Tibial nerve (tissue), 4 donors: ENCODE measurements around the gene TSPAN6. TPM values are rescaled to one million over a fixed set of nuclear protein-coding genes. Genes with fewer than 3 reads are reported as not detected.
A peak's percentile ranks its signal among the peaks of the same experiment; 100 is the strongest.

ENCODE experiments used
- DNase-seq, 2 donors: peaks; one replicate each; pipeline ENCODE4 v3.0.0-alpha.2; 2019; ENCODE audit warnings: low spot score in 2 of 2
- H3K27ac ChIP-seq, 4 donors: fragments of 200-600 bp; sonication (generic) in 3 of 4; one replicate each; pipeline ENCODE4 v1.5.1; 2017 to 2019; ENCODE audit warnings: mild to moderate bottlenecking in 1 of 4
- H3K27me3 ChIP-seq, 2 donors: fragments of 200-600 bp; sonication (generic) in 1 of 2; one replicate each; pipeline versions ENCODE4 v1.5.1 to v1.6.0; 2017 to 2019
- H3K36me3 ChIP-seq, 3 donors: fragments of 200-600 bp; sonication (generic); one replicate each; pipeline ENCODE4 v1.5.1; 2018 to 2019
- H3K4me1 ChIP-seq, 4 donors: fragments of 200-600 bp; sonication (generic) in 3 of 4; one replicate each; pipeline ENCODE4 v1.5.1; 2017 to 2019
- H3K4me3 ChIP-seq, 4 donors: fragments of 200-600 bp; sonication (generic) in 3 of 4; one replicate each; pipeline ENCODE4 v1.5.1; 2017 to 2019; ENCODE audit warnings: mild to moderate bottlenecking in 1 of 4, moderate library complexity in 1 of 4
- H3K9me3 ChIP-seq, 4 donors: fragments of 200-600 bp; sonication (generic) in 3 of 4; one replicate each; pipeline ENCODE4 v1.5.1; 2017 to 2019
- EP300 ChIP-seq, 2 donors: sonication (generic); formaldehyde crosslinking; IDR thresholded peaks; one replicate each; pipeline ENCODE4 v1.6.1; 2017; ENCODE audit warnings: antibody characterized with exemption in 2 of 2, mild to moderate bottlenecking in 1 of 2
- POLR2A ChIP-seq, 2 donors: fragments of 450-650 bp; IDR thresholded peaks; one replicate each; pipeline ENCODE4 v1.6.1; 2017; ENCODE audit warnings: antibody characterized with exemption in 2 of 2, mild to moderate bottlenecking in 2 of 2, moderate library complexity in 2 of 2
- WGBS, 2 donors: methylation state at CpG; one replicate each; pipeline ENCODE4 v1.1.5; 2018; 5-methylcytosine and 5-hydroxymethylcytosine counted together
- total RNA-seq, 4 donors: library from RNA; depleted of rRNA; stranded (reverse); fragments of >200 nt; gene quantifications; one replicate each; pipeline ENCODE4 v1.1.0, GENCODE V29; 2016
- TF ChIP-seq, protein P1 (sequence below), 5 experiments: fragments of 200-600 bp in 3 of 5; fragments of 450-650 bp in 2 of 5; sonication (generic) in 3 of 5; IDR thresholded peaks; one replicate each; pipeline ENCODE4 v1.5.1; 2016 to 2019; ENCODE audit warnings: antibody characterized with exemption in 5 of 5, mild to moderate bottlenecking in 3 of 5, moderate library complexity in 2 of 5

TSPAN6 gene
- total RNA-seq, 4 donors from 2014 or later: 31.5 to 34.1 (median 32.5) TPM

DNA sequence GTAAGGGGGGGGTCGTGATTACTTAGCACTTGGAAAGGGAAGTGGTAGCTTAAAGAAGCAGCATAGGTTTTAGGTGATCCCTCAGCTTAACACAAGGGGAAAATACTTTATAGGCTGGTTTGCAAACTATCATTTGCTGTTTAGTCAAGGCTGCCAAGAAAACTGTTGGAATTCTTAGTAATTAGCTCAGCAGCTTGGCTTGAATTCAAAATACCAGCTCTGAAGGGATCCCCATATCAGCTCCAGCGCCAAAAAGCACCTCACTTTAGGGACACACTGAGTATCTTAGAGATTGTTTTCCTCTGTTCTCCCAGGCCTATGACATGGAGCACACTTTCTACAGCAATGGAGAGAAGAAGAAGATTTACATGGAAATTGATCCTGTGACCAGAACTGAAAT lies 43.0 kb downstream of the TSPAN6 start:
- TF ChIP-seq POLR2A (IDR thresholded peaks at IDR 0.05) (no peak), EP300 (IDR thresholded peaks at IDR 0.05) (no peak)
- TF ChIP-seq, protein P1, sequence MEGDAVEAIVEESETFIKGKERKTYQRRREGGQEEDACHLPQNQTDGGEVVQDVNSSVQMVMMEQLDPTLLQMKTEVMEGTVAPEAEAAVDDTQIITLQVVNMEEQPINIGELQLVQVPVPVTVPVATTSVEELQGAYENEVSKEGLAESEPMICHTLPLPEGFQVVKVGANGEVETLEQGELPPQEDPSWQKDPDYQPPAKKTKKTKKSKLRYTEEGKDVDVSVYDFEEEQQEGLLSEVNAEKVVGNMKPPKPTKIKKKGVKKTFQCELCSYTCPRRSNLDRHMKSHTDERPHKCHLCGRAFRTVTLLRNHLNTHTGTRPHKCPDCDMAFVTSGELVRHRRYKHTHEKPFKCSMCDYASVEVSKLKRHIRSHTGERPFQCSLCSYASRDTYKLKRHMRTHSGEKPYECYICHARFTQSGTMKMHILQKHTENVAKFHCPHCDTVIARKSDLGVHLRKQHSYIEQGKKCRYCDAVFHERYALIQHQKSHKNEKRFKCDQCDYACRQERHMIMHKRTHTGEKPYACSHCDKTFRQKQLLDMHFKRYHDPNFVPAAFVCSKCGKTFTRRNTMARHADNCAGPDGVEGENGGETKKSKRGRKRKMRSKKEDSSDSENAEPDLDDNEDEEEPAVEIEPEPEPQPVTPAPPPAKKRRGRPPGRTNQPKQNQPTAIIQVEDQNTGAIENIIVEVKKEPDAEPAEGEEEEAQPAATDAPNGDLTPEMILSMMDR (IDR thresholded peaks at IDR 0.05): no peak
- H3K36me3 ChIP-seq: no peaks in the 10 kb centered on the region
- peaks cover 0 to 38% of the 10 kb centered on the region in 2 donors for H3K27me3 ChIP-seq
- no peaks in the 10 kb centered on the region for H3K9me3 ChIP-seq
- peak overlapping the region in 1 of 4 donors; percentile 33 for H3K27ac ChIP-seq
- no peak overlapping the region for H3K4me3 ChIP-seq
- no peak for DNase-seq
- peaks cover 0 to 6% (median 0%) of the 10 kb centered on the region in 4 donors for H3K4me1 ChIP-seq
- 11 to 12% methylated on average over 2 of the region's 2 CpGs for WGBS, 2 donors

DNA sequence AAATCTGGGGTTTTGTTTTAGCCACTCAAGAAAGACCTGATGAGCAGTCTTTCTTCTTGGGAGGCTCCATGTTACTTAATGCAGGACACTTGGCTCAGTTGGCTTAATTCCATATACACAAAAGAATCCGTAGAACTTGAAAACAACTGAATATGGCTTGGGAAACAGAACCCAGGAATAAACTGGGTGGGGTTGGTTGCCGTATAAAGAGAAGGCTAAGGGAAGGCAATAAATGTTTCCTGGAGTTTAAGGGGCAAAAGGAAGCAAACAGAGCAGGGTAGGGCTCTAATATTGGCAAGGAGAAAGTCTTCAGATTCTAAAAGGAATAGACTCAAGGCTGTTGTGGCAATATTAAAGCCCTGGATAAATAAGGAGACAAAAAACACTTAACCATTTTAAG lies 43.5 kb downstream of the TSPAN6 start:
- H3K9me3 ChIP-seq: no peaks in the 10 kb centered on the region
- TF ChIP-seq EP300 (IDR thresholded peaks at IDR 0.05) (no peak), POLR2A (IDR thresholded peaks at IDR 0.05) (no peak)
- TF ChIP-seq, protein P1 (IDR thresholded peaks at IDR 0.05): no peak

DNA sequence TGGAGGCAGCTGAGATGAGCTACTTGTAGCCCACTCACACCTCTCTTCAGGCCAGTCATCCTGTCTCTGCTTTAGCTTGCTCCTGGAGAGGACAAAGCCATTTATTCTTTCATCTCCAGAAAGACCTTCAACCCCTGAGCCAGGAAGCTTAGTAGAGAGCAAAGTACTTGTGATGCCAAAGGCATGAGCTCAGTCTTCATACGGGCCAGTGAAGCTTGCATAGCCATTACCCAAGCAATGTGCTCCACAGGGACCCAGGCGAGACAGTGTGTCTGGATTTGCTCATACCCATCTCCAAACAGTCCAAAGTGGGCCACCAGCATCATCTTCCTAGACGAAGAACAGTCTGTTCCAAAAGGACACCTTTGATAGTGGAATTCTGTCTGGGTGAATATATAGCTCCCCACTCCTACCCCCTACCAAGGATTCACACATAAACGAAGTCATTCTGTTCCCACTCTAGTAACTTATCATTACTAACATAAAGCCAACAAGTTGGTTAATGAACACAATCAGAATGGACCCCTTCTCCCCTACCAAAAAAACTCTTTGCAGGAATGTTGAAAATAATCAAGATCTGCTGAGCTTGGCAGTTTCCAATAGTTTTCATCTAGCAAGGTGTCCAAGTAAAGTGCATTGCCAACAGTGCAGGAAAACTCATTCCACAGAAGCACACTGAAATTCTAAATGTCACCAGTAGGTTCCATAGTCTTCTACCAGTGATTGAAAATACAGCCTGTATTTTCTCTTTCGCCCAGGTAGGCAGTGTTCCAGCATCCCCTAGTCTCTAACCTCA lies 45.2 kb downstream of the TSPAN6 start:
- Histone ChIP-seq H3K27ac (no peak overlapping the region), H3K4me3 (no peak overlapping the region), H3K36me3 (no peaks in the 10 kb centered on the region), H3K9me3 (no peaks in the 10 kb centered on the region), H3K4me1 (peaks cover 0 to 6% (median 0%) of the 10 kb centered on the region in 4 donors), H3K27me3 (peaks cover 0 to 26% of the 10 kb centered on the region in 2 donors)
- TF ChIP-seq POLR2A (IDR thresholded peaks at IDR 0.05): no peak
- TF ChIP-seq, protein P1 (IDR thresholded peaks at IDR 0.05): no peak
- no peak for TF ChIP-seq EP300 (IDR thresholded peaks at IDR 0.05)
- 60 to 87% methylated on average over 3 to 5 of the region's 5 CpGs for WGBS, 2 donors
- peak in 1 of 2 donors; percentile 5 for DNase-seq

More for the DNA sequence above, 43.5 kb downstream of the TSPAN6 start:
- H3K27ac ChIP-seq: peak overlapping the region in 1 of 4 donors; percentile 33
- DNase-seq: no peak
- WGBS, 2 donors: 12 to 46% methylated on average over 2 of the region's 2 CpGs
- H3K36me3 ChIP-seq: no peaks in the 10 kb centered on the region
- H3K4me3 ChIP-seq: no peak overlapping the region
- H3K27me3 ChIP-seq: peaks cover 0 to 36% of the 10 kb centered on the region in 2 donors
- H3K4me1 ChIP-seq: peaks cover 0 to 6% (median 0%) of the 10 kb centered on the region in 4 donors

DNA sequence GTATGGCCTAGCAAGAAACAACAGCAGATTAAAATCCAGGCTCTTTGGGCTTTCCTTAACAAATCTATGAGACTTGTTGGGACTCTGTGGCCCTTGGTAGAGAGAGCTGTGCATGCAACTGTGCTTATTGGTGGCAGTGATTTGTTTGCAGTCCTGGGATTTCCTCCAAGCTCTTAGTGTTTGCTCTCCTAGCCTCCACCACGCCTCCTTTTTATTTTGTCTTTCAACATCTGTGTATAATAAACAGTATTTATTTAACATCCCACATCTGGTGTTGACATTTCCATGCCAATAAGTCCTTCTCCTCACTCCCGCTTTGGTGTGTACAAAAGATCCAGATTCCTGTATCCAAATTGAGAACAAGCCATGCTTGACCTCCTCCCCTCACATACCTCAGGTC lies 48.7 kb downstream of the TSPAN6 start:
- no peaks in the 10 kb centered on the region for H3K36me3 ChIP-seq
- 49 to 75% methylated on average over 2 of the region's 2 CpGs for WGBS, 2 donors
- H3K4me3 ChIP-seq: no peak overlapping the region
- H3K9me3 ChIP-seq: no peaks in the 10 kb centered on the region
- H3K4me1 ChIP-seq: no peaks in the 10 kb centered on the region
- H3K27me3 ChIP-seq: peaks cover 0 to 31% of the 10 kb centered on the region in 2 donors
- no peak for DNase-seq
- no peak overlapping the region for H3K27ac ChIP-seq
- TF ChIP-seq EP300 (IDR thresholded peaks at IDR 0.05) (no peak), POLR2A (IDR thresholded peaks at IDR 0.05) (no peak)
- TF ChIP-seq, protein P1 (IDR thresholded peaks at IDR 0.05): no peak

DNA sequence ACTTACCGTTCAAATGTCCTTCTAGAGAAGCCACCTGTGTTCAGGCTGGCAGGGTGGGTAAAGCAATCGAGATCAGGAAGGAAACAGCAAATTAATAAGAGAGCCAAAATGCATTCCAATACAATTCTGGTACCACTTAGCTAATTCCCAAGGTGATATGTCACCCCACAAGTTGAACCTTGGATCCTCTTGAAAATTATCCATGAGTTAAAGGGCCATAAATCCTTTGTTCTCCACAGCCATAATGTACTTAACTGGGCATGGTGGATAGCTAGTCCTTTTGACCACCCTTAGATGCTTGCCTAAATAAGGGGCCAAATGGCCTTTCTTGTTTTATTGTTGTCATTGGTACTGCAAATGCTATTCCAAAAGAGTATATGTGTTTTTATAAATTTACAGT lies 49.9 kb downstream of the TSPAN6 start:
- TF ChIP-seq EP300 (IDR thresholded peaks at IDR 0.05): no peak
- TF ChIP-seq, protein P1 (IDR thresholded peaks at IDR 0.05): no peak
- TF ChIP-seq POLR2A (IDR thresholded peaks at IDR 0.05): no peak
- WGBS, 2 donors: 37 to 48% methylated on average over 2 of the region's 2 CpGs
- H3K27ac ChIP-seq: no peak overlapping the region
- no peaks in the 10 kb centered on the region for H3K4me1 ChIP-seq
- no peak for DNase-seq
- H3K36me3 ChIP-seq: no peaks in the 10 kb centered on the region
- peaks cover 0 to 38% of the 10 kb centered on the region in 2 donors for H3K27me3 ChIP-seq
- no peak overlapping the region for H3K4me3 ChIP-seq
- H3K9me3 ChIP-seq: no peaks in the 10 kb centered on the region
